HG02938 (cell line): Measurements from ENCODE around the gene COX4I1.

Experiments
- ATAC-seq: cut with Tn5 transposase; IDR thresholded peaks from one replicate; pipeline ENCODE4 v1.9.1; 2021; ENCODE audit warnings: mild to moderate bottlenecking, moderate library complexity; ENCODE audit not compliant: unreplicated experiment

Gene COX4I1

GRCh38 chr16:85854935-85855334 lies 55.4 kb downstream of the COX4I1 start:
- no peak for ATAC-seq

GRCh38 chr16:85856079-85856478 lies 56.6 kb downstream of the COX4I1 start:
- ATAC-seq: no peak

- no peak for ATAC-seq
These were observed 57.1 kb downstream of the COX4I1 start for GRCh38 chr16:85856585-85856984.
